Measurements from ENCODE around the gene LGALS16.
"Not testable (repeated sequence)": the region's sequence is repeated elsewhere in the genome, so short reads cannot be mapped to it uniquely, and the experiment has no call there.

LGALS16 gene

GRCh38 chr19:39684267-39684666 is 28.6 kb downstream of the LGALS16 start:
- in situ Hi-C loops (cut with HindIII; ENCODE audit: low sequenced_read_pairs), result no loop called here
- no peak for TF ChIP-seq CTCF (IDR thresholded peaks at IDR 0.05; ENCODE audit: low read depth, low read length)
- H3K4me3 ChIP-seq (ENCODE audit: low read depth, low read length), result no peak overlapping the region
- DNase-seq (ENCODE audit: low read depth, low spot score), result no peak

GRCh38 chr19:39686739-39687138 is 31.0 kb downstream of the LGALS16 start:
- no peak overlapping the region for H3K4me3 ChIP-seq (ENCODE audit: low read depth, low read length)
- no peak for DNase-seq (ENCODE audit: low read depth, low spot score)
- TF ChIP-seq CTCF (IDR thresholded peaks at IDR 0.05; ENCODE audit: low read depth, low read length), result no peak
- in situ Hi-C loops (cut with HindIII; ENCODE audit: low sequenced_read_pairs), result no loop called here

GRCh38 chr19:39688637-39689036 is 32.9 kb downstream of the LGALS16 start:
- DNase-seq (ENCODE audit: low read depth, low spot score); H3K4me3 ChIP-seq (ENCODE audit: low read depth, low read length); in situ Hi-C loops (cut with HindIII; ENCODE audit: low sequenced_read_pairs): not testable (repeated sequence)

GRCh38 chr19:39692166-39692565 is 36.5 kb downstream of the LGALS16 start:
- TF ChIP-seq CTCF (IDR thresholded peaks at IDR 0.05; ENCODE audit: low read depth, low read length), result no peak
- H3K4me3 ChIP-seq (ENCODE audit: low read depth, low read length), result no peak overlapping the region
- no peak for DNase-seq (ENCODE audit: low read depth, low spot score)
- in situ Hi-C loops (cut with HindIII; ENCODE audit: low sequenced_read_pairs), result no loop called here

- DNase-seq (ENCODE audit: low read depth, low spot score), result no peak
- no peak overlapping the region for H3K4me3 ChIP-seq (ENCODE audit: low read depth, low read length)
- in situ Hi-C loops (cut with HindIII; ENCODE audit: low sequenced_read_pairs), result no loop called here
- TF ChIP-seq CTCF (IDR thresholded peaks at IDR 0.05; ENCODE audit: low read depth, low read length), result no peak
These were observed 37.1 kb downstream of the LGALS16 start for GRCh38 chr19:39692822-39693221.

GRCh38 chr19:39695759-39696158 is 40.0 kb downstream of the LGALS16 start:
- no peak for DNase-seq (ENCODE audit: low read depth, low spot score)
- in situ Hi-C loops (cut with HindIII; ENCODE audit: low sequenced_read_pairs), result no loop called here
- no peak for TF ChIP-seq CTCF (IDR thresholded peaks at IDR 0.05; ENCODE audit: low read depth, low read length)
- H3K4me3 ChIP-seq (ENCODE audit: low read depth, low read length), result no peak overlapping the region

- DNase-seq (ENCODE audit: low read depth, low spot score), result no peak
- H3K4me3 ChIP-seq (ENCODE audit: low read depth, low read length), result no peak overlapping the region
- TF ChIP-seq CTCF (IDR thresholded peaks at IDR 0.05; ENCODE audit: low read depth, low read length), result no peak
- in situ Hi-C loops (cut with HindIII; ENCODE audit: low sequenced_read_pairs), result no loop called here
These were observed 40.7 kb downstream of the LGALS16 start for GRCh38 chr19:39696387-39696786.

All from astrocyte of the spinal cord (primary cell).